HL-60 (cell line): ENCODE results near the gene C1D.

ENCODE experiments used
- DNase-seq, 2 experiments: peaks; one replicate each; pipeline ENCODE4 v3.0.0-alpha.2; 2010 to 2020; ENCODE audit warnings: low read depth in 1 of 2, low spot score in 1 of 2
- H3K27ac ChIP-seq: fragments of 250-450 bp; sonication (Bioruptor Pico); replicated peaks from 2 replicates; pipeline ENCODE4 v1.5.1; 2020; ENCODE audit warnings: mild to moderate bottlenecking, moderate library complexity
- H3K27me3 ChIP-seq: fragments of 250-450 bp; sonication (Bioruptor Pico); 2 replicates; pipeline ENCODE4 v1.5.1; 2021; ENCODE audit warnings: mild to moderate bottlenecking, moderate library complexity; ENCODE audit not compliant: insufficient read depth, poor library complexity, severe bottlenecking
- H3K4me3 ChIP-seq: replicated peaks from 2 replicates; pipeline ENCODE4 v1.5.1; 2011; ENCODE audit warnings: mild to moderate bottlenecking, control low read depth, low read length; ENCODE audit not compliant: insufficient read depth
- CTCF ChIP-seq: IDR thresholded peaks from one replicate; pipeline ENCODE4 v1.5.1; 2011; ENCODE audit warnings: low read length, control low read depth, inconsistent platforms; ENCODE audit not compliant: insufficient read depth
- GABPA ChIP-seq: IDR thresholded peaks from 2 replicates; pipeline ENCODE4 v1.6.1; 2012; ENCODE audit warnings: low read depth
- POLR2AphosphoS5 ChIP-seq: IDR thresholded peaks from 2 replicates; pipeline ENCODE4 v1.6.1; 2012; ENCODE audit warnings: low read depth
- REST ChIP-seq: IDR thresholded peaks from 2 replicates; pipeline ENCODE4 v1.6.1; 2012; ENCODE audit warnings: low read depth; ENCODE audit not compliant: insufficient replicate concordance
- SPI1 ChIP-seq: IDR thresholded peaks from 2 replicates; pipeline ENCODE4 v1.6.1; 2012; ENCODE audit warnings: low read depth, mild to moderate bottlenecking, borderline replicate concordance

Gene C1D

GRCh38 chr2:68023904-68024303, 38.9 kb downstream of the C1D start:
- Histone ChIP-seq H3K4me3 (no peak overlapping the region), H3K27ac (no peak overlapping the region), H3K27me3 (peaks cover 6% of the 10 kb centered on the region)
- no peak for TF ChIP-seq GABPA
- TF ChIP-seq CTCF = no peak
- TF ChIP-seq POLR2AphosphoS5 = no peak
- TF ChIP-seq SPI1 = no peak
- no peak for TF ChIP-seq REST
- DNase-seq = no peak

GRCh38 chr2:68018727-68019126, 44.1 kb downstream of the C1D start:
- peaks cover 6% of the 10 kb centered on the region for H3K27me3 ChIP-seq
- DNase-seq = no peak
- H3K27ac ChIP-seq = no peak overlapping the region
- TF ChIP-seq GABPA (no peak), REST (no peak), SPI1 (no peak)
- H3K4me3 ChIP-seq = no peak overlapping the region

- Histone ChIP-seq H3K27me3 (no peaks in the 10 kb centered on the region), H3K4me3 (no peak overlapping the region), H3K27ac (no peak overlapping the region)
- TF ChIP-seq SPI1 = no peak
- TF ChIP-seq POLR2AphosphoS5 = no peak
- no peak for TF ChIP-seq REST
- no peak for TF ChIP-seq CTCF
- TF ChIP-seq GABPA = no peak
- DNase-seq = no peak
Observed at GRCh38 chr2:68009526-68009925, 53.3 kb downstream of the C1D start.

GRCh38 chr2:68000170-68000825, 62.5 kb downstream of the C1D start:
- no peak for TF ChIP-seq GABPA
- no peak for TF ChIP-seq SPI1
- no peak for TF ChIP-seq POLR2AphosphoS5
- TF ChIP-seq REST = no peak
- no peak for TF ChIP-seq CTCF
- DNase-seq = no peak
- H3K27me3 ChIP-seq = peaks cover under 1% of the 10 kb centered on the region
- no peak overlapping the region for H3K4me3 ChIP-seq
- no peak overlapping the region for H3K27ac ChIP-seq
